Panc1 (cell line): ENCODE measurements around the gene POLDIP2. TPM values are rescaled to one million over a fixed set of nuclear protein-coding genes. Genes with fewer than 3 reads are reported as not detected.
"Not testable (repeated sequence)": the region's sequence is repeated elsewhere in the genome, so short reads cannot be mapped to it uniquely, and the experiment has no call there.

Experiments
- ATAC-seq: fragments of 200-7000 bp; cut with Tn5 transposase; 2 replicates; pipeline ENCODE4 v1.9.1; 2020; ENCODE audit warnings: mild to moderate bottlenecking, moderate library complexity
- BruUV-seq: library from RNA; stranded (reverse); fragments of 400-500 nt; replicated peaks from 2 replicates; lab custom pipeline; 2021; lab: Mats Ljungman, UMichigan
- CTCF ChIA-PET: fragments of 300-600 bp; sonication (Branson Sonifier 250); formaldehyde crosslinking; loops from one replicate; lab custom pipeline; 2022; ENCODE audit warnings: antibody characterized with exemption; lab: Charles Lee
- POLR2A ChIA-PET: fragments of 300-600 bp; sonication (Branson Sonifier 250); formaldehyde crosslinking; loops from one replicate; lab custom pipeline; 2022; ENCODE audit warnings: antibody characterized with exemption; lab: Charles Lee
- DNase-seq: peaks from one replicate; pipeline ENCODE4 v3.0.0-alpha.2; 2010; ENCODE audit warnings: low read depth, low spot score
- H3K27ac ChIP-seq: 2 replicates; pipeline ENCODE4 v1.5.1; 2011; ENCODE audit warnings: mild to moderate bottlenecking, low read length, inconsistent platforms
- H3K27me3 ChIP-seq: fragments of 200-500 bp; sonication (Bioruptor generic); 2 replicates; pipeline ENCODE4 v1.6.0; 2014; ENCODE audit warnings: low read length, inconsistent platforms; ENCODE audit not compliant: control insufficient read depth, insufficient read depth
- H3K36me3 ChIP-seq: fragments of 200-500 bp; sonication (Bioruptor generic); 2 replicates; pipeline ENCODE4 v1.5.1; 2014; ENCODE audit warnings: inconsistent platforms, mild to moderate bottlenecking, low read length, moderate library complexity; ENCODE audit not compliant: control insufficient read depth, insufficient read depth
- H3K4me1 ChIP-seq: 2 replicates; pipeline ENCODE4 v1.5.1; 2011; ENCODE audit warnings: inconsistent platforms, mild to moderate bottlenecking, low read length, moderate library complexity; ENCODE audit not compliant: control insufficient read depth, insufficient read depth
- H3K4me3 ChIP-seq, 2 experiments: 2 replicates each; pipeline ENCODE4 v1.5.1; 2011 to 2012; ENCODE audit warnings: low read depth in 2 of 2, low read length in 2 of 2, mild to moderate bottlenecking in 2 of 2, inconsistent platforms in 1 of 2, moderate library complexity in 1 of 2
- H3K9me3 ChIP-seq: fragments of 200-500 bp; sonication (Bioruptor generic); 2 replicates; pipeline ENCODE4 v1.5.1; 2014; ENCODE audit warnings: low read depth, mild to moderate bottlenecking, inconsistent platforms, low read length, moderate library complexity; ENCODE audit not compliant: control insufficient read depth, insufficient read depth
- POLR2AphosphoS5 ChIP-seq: IDR thresholded peaks from 2 replicates; pipeline ENCODE4 v1.6.1; 2012; ENCODE audit warnings: mild to moderate bottlenecking, low read depth, low read length, moderate library complexity
- REST ChIP-seq, 2 experiments: IDR thresholded peaks; 2 replicates each; pipeline ENCODE4 v1.6.1; 2011 to 2012; ENCODE audit warnings: low read depth in 2 of 2, control low read depth in 1 of 2, low read length in 1 of 2, mild to moderate bottlenecking in 1 of 2, moderate library complexity in 1 of 2; ENCODE audit not compliant: insufficient read depth in 1 of 2
- SIN3A ChIP-seq: IDR thresholded peaks from 2 replicates; pipeline ENCODE4 v1.6.1; 2012; ENCODE audit warnings: low read depth, mild to moderate bottlenecking, low read length, moderate library complexity, borderline replicate concordance; ENCODE audit not compliant: insufficient read depth
- TCF7L2 ChIP-seq: IDR thresholded peaks from 2 replicates; pipeline ENCODE4 v1.6.1; 2011; ENCODE audit warnings: mild to moderate bottlenecking, low read depth, low read length, inconsistent platforms
- in situ Hi-C: cut with HindIII; loops from 2 replicates; pipeline ENCODE4 v1.10.0; 2016; ENCODE audit warnings: low sequenced_read_pairs, low pct_unique_long_range_greater_than_20kb
- intact Hi-C: fragments of 100-400 bp; cut with micrococcal nuclease; formaldehyde crosslinking; loops from one replicate; pipeline ENCODE4 v1.10.0; 2022; ENCODE audit not compliant: unreplicated experiment
- total RNA-seq: library from RNA; stranded (reverse); gene quantifications from one replicate; pipeline ENCODE4 v1.2.1, GENCODE V29; 2021; ENCODE audit not compliant: unreplicated experiment
- TF ChIP-seq, protein P1 (sequence below): fragments of 450-650 bp; IDR thresholded peaks from 2 replicates; pipeline ENCODE4 v1.5.1; 2017; ENCODE audit warnings: mild to moderate bottlenecking

POLDIP2 gene
- total RNA-seq, 1 experiment from 2014 or later = 175 TPM

GRCh38 chr17:28340374-28340773 lies 17.0 kb downstream of the POLDIP2 start:
- POLR2A ChIA-PET = interaction anchor here (0.7 kb wide), 1 partner anchor 641 kb away, joined by 3 read pairs; no protein-coding TSS in a partner anchor
- Histone ChIP-seq H3K9me3 (no peaks in the 10 kb centered on the region), H3K4me1 (peaks cover 16% of the 10 kb centered on the region), H3K4me3 (no peak overlapping the region), H3K27me3 (no peaks in the 10 kb centered on the region), H3K36me3 (no peaks in the 10 kb centered on the region; the same call in 1 of the 2 replicates), H3K27ac (no peak overlapping the region)
- intact Hi-C loops = no loop called here
- TF ChIP-seq TCF7L2 (no peak), REST (IDR thresholded peaks at IDR 0.05; ENCODE audit: insufficient read depth in 1 of 2, low read depth in 2 of 2, low read length in 1 of 2) (no peak), POLR2AphosphoS5 (no peak), SIN3A (no peak)
- TF ChIP-seq, protein P1, sequence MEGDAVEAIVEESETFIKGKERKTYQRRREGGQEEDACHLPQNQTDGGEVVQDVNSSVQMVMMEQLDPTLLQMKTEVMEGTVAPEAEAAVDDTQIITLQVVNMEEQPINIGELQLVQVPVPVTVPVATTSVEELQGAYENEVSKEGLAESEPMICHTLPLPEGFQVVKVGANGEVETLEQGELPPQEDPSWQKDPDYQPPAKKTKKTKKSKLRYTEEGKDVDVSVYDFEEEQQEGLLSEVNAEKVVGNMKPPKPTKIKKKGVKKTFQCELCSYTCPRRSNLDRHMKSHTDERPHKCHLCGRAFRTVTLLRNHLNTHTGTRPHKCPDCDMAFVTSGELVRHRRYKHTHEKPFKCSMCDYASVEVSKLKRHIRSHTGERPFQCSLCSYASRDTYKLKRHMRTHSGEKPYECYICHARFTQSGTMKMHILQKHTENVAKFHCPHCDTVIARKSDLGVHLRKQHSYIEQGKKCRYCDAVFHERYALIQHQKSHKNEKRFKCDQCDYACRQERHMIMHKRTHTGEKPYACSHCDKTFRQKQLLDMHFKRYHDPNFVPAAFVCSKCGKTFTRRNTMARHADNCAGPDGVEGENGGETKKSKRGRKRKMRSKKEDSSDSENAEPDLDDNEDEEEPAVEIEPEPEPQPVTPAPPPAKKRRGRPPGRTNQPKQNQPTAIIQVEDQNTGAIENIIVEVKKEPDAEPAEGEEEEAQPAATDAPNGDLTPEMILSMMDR = no peak
- DNase-seq (no peak), ATAC-seq (no peak)
- CTCF ChIA-PET = no interaction called here
- no TSS peak for BruUV-seq
- in situ Hi-C loops = no loop called here

DNA sequence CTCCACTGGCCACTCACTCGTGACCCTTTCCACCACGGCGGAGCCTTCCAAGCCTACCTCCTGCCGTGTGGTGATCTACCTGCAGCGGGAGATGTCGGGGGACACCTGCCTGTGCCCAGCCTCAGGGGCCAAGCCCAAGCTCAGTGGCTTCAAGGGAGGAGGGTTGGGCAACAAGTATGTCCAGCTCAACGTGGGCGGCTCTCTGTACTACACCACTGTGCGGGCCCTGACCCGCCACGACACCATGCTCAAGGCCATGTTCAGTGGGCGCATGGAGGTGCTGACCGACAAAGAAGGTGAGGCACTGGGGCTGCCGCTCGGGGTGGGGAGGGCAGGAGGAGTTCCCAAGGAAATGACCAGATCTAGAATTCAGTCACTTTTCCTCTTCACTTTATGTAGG lies 17.9 kb downstream of the POLDIP2 start:
- no peaks in the 10 kb centered on the region for H3K27me3 ChIP-seq
- no TSS peak for BruUV-seq
- no peaks in the 10 kb centered on the region; the same call in 1 of the 2 replicates for H3K36me3 ChIP-seq
- ChIA-PET POLR2A (interaction anchor here (0.7 kb wide), 1 partner anchor 642 kb away, joined by 3 read pairs; no protein-coding TSS in a partner anchor), CTCF (no interaction called here)
- TF ChIP-seq, protein P1 = no peak
- TF ChIP-seq POLR2AphosphoS5 = no peak
- TF ChIP-seq SIN3A = no peak
- TF ChIP-seq TCF7L2 = no peak
- no peak for TF ChIP-seq REST (IDR thresholded peaks at IDR 0.05; ENCODE audit: insufficient read depth in 1 of 2, low read depth in 2 of 2, low read length in 1 of 2)
- in situ Hi-C loops = no loop called here
- ATAC-seq (no peak), DNase-seq (no peak)
- no peak overlapping the region for H3K4me3 ChIP-seq
- peaks cover 20% of the 10 kb centered on the region for H3K4me1 ChIP-seq
- no peaks in the 10 kb centered on the region for H3K9me3 ChIP-seq
- intact Hi-C loops = no loop called here
- H3K27ac ChIP-seq = no peak overlapping the region

- H3K27ac ChIP-seq, BruUV-seq, H3K36me3 ChIP-seq, POLR2A ChIA-PET, DNase-seq, in situ Hi-C loops, H3K27me3 ChIP-seq, H3K9me3 ChIP-seq, ATAC-seq, CTCF ChIA-PET, H3K4me3 ChIP-seq, intact Hi-C loops: not testable (repeated sequence)
- H3K4me1 ChIP-seq = peaks cover 26% of the 10 kb centered on the region
These were observed 18.5 kb downstream of the POLDIP2 start for GRCh38 chr17:28338769-28339212.
